Measurements from ENCODE around the gene SPATA20.

The SPATA20 gene

DNA sequence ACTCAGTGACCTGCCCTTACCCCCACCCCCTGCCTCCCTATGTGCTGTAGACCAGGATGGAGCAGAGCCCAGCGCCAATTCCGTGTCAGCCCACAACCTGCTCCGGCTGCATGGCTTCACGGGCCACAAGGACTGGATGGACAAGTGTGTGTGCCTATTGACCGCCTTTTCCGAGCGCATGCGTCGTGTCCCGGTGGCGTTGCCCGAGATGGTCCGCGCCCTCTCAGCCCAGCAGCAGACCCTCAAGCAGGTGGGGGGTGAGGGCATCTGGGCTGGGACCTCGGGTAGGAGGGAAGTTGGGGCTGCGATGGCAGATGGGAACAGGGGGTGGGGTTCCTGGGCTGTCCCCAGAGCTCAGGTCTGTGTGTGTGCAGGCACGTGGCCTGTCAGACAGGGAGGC is 7.2 kb downstream of the SPATA20 start:
- TF ChIP-seq, protein P1, sequence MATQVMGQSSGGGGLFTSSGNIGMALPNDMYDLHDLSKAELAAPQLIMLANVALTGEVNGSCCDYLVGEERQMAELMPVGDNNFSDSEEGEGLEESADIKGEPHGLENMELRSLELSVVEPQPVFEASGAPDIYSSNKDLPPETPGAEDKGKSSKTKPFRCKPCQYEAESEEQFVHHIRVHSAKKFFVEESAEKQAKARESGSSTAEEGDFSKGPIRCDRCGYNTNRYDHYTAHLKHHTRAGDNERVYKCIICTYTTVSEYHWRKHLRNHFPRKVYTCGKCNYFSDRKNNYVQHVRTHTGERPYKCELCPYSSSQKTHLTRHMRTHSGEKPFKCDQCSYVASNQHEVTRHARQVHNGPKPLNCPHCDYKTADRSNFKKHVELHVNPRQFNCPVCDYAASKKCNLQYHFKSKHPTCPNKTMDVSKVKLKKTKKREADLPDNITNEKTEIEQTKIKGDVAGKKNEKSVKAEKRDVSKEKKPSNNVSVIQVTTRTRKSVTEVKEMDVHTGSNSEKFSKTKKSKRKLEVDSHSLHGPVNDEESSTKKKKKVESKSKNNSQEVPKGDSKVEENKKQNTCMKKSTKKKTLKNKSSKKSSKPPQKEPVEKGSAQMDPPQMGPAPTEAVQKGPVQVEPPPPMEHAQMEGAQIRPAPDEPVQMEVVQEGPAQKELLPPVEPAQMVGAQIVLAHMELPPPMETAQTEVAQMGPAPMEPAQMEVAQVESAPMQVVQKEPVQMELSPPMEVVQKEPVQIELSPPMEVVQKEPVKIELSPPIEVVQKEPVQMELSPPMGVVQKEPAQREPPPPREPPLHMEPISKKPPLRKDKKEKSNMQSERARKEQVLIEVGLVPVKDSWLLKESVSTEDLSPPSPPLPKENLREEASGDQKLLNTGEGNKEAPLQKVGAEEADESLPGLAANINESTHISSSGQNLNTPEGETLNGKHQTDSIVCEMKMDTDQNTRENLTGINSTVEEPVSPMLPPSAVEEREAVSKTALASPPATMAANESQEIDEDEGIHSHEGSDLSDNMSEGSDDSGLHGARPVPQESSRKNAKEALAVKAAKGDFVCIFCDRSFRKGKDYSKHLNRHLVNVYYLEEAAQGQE (IDR thresholded peaks at IDR 0.05; ENCODE audit: insufficient read depth in 1 of 2, low read depth in 2 of 2, low read length in 2 of 2), result no peak
- TF ChIP-seq TAF1 (IDR thresholded peaks at IDR 0.05; ENCODE audit: borderline replicate concordance, insufficient read depth, low read length), result no peak
- TF ChIP-seq SIN3A (IDR thresholded peaks at IDR 0.05; ENCODE audit: borderline replicate concordance, insufficient read depth, low read length), result no peak
- TF ChIP-seq FOXP2 (optimal IDR thresholded peaks at IDR 0.05; ENCODE audit: borderline replicate concordance, extremely low read depth, extremely low read length, insufficient read depth), result no peak
- TF ChIP-seq POLR2AphosphoS5 (IDR thresholded peaks at IDR 0.05; ENCODE audit: low read depth, low read length), result no peak

DNA sequence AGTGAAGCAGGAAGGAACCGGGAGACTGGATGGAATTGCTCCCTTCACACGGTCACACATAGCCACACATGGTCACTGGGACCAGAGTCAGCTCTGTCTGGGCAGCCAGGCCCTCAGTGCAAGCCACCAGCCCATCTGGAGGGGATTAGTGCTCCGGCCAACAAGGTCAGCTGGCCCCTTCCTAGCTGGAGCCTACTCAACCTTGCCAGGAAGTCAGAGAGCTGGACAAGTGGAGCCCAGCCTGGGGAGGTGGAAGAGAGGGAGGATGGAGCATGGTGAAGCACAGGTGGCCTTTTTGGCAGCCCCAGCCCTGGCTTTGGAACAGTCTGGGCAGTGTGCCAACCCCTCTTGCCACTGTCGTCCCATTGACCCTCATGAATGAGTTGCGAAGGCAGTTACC is 9.8 kb downstream of the SPATA20 start:
- peak; percentile 52 for TF ChIP-seq FOXP2 (optimal IDR thresholded peaks at IDR 0.05; ENCODE audit: borderline replicate concordance, extremely low read depth, extremely low read length, insufficient read depth)
- TF ChIP-seq TAF1 (IDR thresholded peaks at IDR 0.05; ENCODE audit: borderline replicate concordance, insufficient read depth, low read length), result no peak
- no peak for TF ChIP-seq POLR2AphosphoS5 (IDR thresholded peaks at IDR 0.05; ENCODE audit: low read depth, low read length)
- TF ChIP-seq, protein P1 (IDR thresholded peaks at IDR 0.05; ENCODE audit: insufficient read depth in 1 of 2, low read depth in 2 of 2, low read length in 2 of 2), result no peak

GRCh38 chr17:50557630-50558029 is 10.7 kb downstream of the SPATA20 start:
- TF ChIP-seq FOXP2 (optimal IDR thresholded peaks at IDR 0.05; ENCODE audit: borderline replicate concordance, extremely low read depth, extremely low read length, insufficient read depth), result no peak
- no peak for TF ChIP-seq TAF1 (IDR thresholded peaks at IDR 0.05; ENCODE audit: borderline replicate concordance, insufficient read depth, low read length)
- no peak for TF ChIP-seq SIN3A (IDR thresholded peaks at IDR 0.05; ENCODE audit: borderline replicate concordance, insufficient read depth, low read length)
- TF ChIP-seq, protein P1 (IDR thresholded peaks at IDR 0.05; ENCODE audit: insufficient read depth in 1 of 2, low read depth in 2 of 2, low read length in 2 of 2), result no peak
- TF ChIP-seq POLR2AphosphoS5 (IDR thresholded peaks at IDR 0.05; ENCODE audit: low read depth, low read length), result no peak

DNA sequence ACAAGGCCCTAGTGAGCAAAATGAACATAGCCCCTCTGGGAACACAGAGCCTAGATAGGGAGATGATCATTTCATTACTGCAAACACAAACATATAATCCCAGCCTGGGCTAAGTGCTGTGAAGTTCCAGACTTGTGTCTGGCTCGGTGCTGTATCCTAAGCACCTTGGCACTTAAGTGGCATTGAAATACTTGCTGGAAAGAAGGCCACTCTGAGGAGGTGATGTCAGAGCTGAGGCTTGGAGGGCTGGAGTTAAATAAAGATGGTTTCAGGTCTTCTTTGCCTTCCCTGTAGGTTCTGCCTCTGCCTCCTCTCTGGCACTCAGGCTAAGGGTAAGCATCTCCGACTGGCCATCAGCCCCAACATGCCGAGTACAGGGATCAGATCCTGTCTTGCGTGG is 11.1 kb downstream of the SPATA20 start:
- no peak for TF ChIP-seq POLR2AphosphoS5 (IDR thresholded peaks at IDR 0.05; ENCODE audit: low read depth, low read length)
- TF ChIP-seq TAF1 (IDR thresholded peaks at IDR 0.05; ENCODE audit: borderline replicate concordance, insufficient read depth, low read length), result no peak
- TF ChIP-seq SIN3A (IDR thresholded peaks at IDR 0.05; ENCODE audit: borderline replicate concordance, insufficient read depth, low read length), result no peak
- TF ChIP-seq, protein P1 (IDR thresholded peaks at IDR 0.05; ENCODE audit: insufficient read depth in 1 of 2, low read depth in 2 of 2, low read length in 2 of 2), result no peak
- TF ChIP-seq FOXP2 (optimal IDR thresholded peaks at IDR 0.05; ENCODE audit: borderline replicate concordance, extremely low read depth, extremely low read length, insufficient read depth), result no peak

DNA sequence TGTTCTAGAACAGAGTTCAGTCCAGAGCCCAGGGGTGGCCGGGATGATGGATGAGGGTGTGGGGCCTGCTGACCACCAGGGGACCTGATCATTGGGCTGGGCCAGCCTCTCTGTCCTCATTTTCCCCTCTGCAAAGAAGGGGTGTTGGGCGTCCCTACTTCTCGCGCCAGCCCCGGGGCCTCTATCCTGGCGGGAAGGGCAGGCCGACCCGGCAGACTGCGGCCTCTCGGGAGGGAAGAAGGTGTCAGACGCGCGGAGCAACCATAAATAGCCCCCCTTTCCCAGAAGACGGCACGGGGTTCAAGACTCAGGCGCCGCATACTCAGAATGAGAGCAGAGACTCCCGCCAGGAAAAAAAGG is 11.6 kb downstream of the SPATA20 start:
- TF ChIP-seq TAF1 (IDR thresholded peaks at IDR 0.05; ENCODE audit: borderline replicate concordance, insufficient read depth, low read length) (no peak), SIN3A (IDR thresholded peaks at IDR 0.05; ENCODE audit: borderline replicate concordance, insufficient read depth, low read length) (no peak), POLR2AphosphoS5 (IDR thresholded peaks at IDR 0.05; ENCODE audit: low read depth, low read length) (no peak), FOXP2 (optimal IDR thresholded peaks at IDR 0.05; ENCODE audit: borderline replicate concordance, extremely low read depth, extremely low read length, insufficient read depth) (no peak)
- TF ChIP-seq, protein P1 (IDR thresholded peaks at IDR 0.05; ENCODE audit: insufficient read depth in 1 of 2, low read depth in 2 of 2, low read length in 2 of 2), result no peak
